ENCODE measurements around the gene UBE2J2.

UBE2J2 gene

DNA sequence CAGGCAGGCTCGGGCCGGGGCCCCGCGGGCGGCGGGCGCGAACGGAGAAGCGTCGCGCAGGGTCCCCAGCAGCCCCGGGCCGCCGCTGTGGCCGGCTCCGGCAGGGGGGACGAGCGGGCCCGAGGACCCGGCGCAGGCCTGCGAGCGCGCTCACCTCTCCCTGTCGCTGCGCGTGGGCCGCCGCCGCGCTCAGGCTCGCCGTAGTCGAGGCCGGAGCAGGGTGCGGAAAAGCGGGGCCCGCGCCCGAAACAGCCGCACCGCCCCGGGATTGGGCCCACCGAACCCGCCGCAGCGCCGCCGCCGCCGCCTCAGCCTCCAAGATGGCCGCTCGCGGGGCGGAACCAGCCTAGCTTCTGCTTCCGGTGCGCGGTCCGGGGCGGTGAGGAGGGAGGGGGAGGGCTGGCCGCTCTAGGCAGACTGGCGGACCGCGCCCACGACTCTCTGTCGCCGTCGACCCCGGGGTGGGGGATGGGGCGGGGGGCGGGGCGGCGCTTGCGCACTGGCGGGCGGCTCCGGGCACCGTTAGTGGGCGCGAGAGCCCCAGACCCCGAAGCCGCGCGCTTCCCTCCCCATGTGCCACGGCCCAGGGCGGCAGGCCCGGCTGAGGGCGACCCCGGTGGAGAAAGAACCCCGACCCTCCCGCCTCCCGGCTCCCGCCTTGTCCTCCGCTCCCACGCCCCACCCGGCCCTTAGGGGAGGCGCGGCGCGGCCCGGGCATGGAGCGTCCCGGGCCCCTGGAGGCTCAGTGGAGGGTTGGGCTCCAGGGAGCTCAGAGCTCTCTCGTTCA is at the start of gene UBE2J2:
Gene UBE2J2, minus strand, starts transcription at position 343 of the 787 bp plus-strand sequence. CDS start 5,862 bp downstream, outside the sequence.
- peaks cover 10% of the 10 kb centered on the region for H3K36me3 ChIP-seq (replicated peaks; ENCODE audit: low read depth, low read length)
- peak within 1 kb of the TSS; percentile 98 for H3K4me2 ChIP-seq (ENCODE audit: low read length)
- H3K9ac ChIP-seq (ENCODE audit: low read length) = peak within 1 kb of the TSS; percentile 85
- H3K9me3 ChIP-seq (ENCODE audit: insufficient read depth, low read length) = no peaks in the 10 kb centered on the region
- peaks cover 30% of the 10 kb centered on the region for H4K20me1 ChIP-seq (ENCODE audit: insufficient read depth, low read length)
- no peaks in the 10 kb centered on the region for H3K27me3 ChIP-seq (ENCODE audit: low read depth, low read length)
- no peak for TF ChIP-seq EZH2phosphoT487 (IDR thresholded peaks at IDR 0.05; ENCODE audit: low read depth)
- H3K79me2 ChIP-seq (ENCODE audit: low read length) = peaks cover 49% of the 10 kb centered on the region
- peak within 1 kb of the TSS; percentile 25; the same call in 1 of the 2 replicates for H3K27ac ChIP-seq (ENCODE audit: low read length)
- H2AFZ ChIP-seq (ENCODE audit: low read depth, low read length) = peak within 1 kb of the TSS; percentile 62; the same call in 1 of the 2 replicates
- peaks cover 19% of the 10 kb centered on the region for H3K4me1 ChIP-seq (ENCODE audit: low read length)
- H3K4me3 ChIP-seq (ENCODE audit: low read length) = peak within 1 kb of the TSS; percentile 98

DNA sequence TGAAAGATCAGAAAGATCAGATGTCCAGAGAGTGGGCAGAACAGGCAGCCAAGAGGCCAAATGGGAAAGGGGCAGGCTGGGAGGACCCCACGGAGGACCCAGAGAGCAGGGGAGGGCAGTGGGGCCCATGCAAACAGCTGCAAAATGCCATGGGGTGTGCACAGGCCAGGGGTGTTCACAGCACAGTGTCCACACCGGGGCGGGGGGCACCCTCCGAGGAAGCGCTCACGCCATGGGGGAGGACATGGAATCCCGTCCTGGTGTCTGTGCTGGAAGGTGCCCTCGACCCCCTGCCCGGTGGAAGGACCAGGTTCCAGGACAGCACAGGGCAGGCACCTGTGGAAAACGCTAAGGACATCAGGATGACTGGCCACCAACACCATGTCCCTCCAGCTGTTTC is 49.3 kb upstream of the UBE2J2 start:
- Histone ChIP-seq H3K27me3 (ENCODE audit: low read depth, low read length) (no peaks in the 10 kb centered on the region), H2AFZ (ENCODE audit: low read depth, low read length) (no peak overlapping the region), H3K27ac (ENCODE audit: low read length) (no peak overlapping the region), H3K4me2 (ENCODE audit: low read length) (peak overlapping the region; percentile 36), H3K4me3 (ENCODE audit: low read length) (no peak overlapping the region), H3K9me3 (ENCODE audit: insufficient read depth, low read length) (no peaks in the 10 kb centered on the region), H4K20me1 (ENCODE audit: insufficient read depth, low read length) (peaks cover 30% of the 10 kb centered on the region), H3K4me1 (ENCODE audit: low read length) (peaks cover 15% of the 10 kb centered on the region), H3K9ac (ENCODE audit: low read length) (no peak overlapping the region), H3K36me3 (replicated peaks; ENCODE audit: low read depth, low read length) (peaks cover 8% of the 10 kb centered on the region), H3K79me2 (ENCODE audit: low read length) (peaks cover 64% of the 10 kb centered on the region)
- TF ChIP-seq, protein P1, sequence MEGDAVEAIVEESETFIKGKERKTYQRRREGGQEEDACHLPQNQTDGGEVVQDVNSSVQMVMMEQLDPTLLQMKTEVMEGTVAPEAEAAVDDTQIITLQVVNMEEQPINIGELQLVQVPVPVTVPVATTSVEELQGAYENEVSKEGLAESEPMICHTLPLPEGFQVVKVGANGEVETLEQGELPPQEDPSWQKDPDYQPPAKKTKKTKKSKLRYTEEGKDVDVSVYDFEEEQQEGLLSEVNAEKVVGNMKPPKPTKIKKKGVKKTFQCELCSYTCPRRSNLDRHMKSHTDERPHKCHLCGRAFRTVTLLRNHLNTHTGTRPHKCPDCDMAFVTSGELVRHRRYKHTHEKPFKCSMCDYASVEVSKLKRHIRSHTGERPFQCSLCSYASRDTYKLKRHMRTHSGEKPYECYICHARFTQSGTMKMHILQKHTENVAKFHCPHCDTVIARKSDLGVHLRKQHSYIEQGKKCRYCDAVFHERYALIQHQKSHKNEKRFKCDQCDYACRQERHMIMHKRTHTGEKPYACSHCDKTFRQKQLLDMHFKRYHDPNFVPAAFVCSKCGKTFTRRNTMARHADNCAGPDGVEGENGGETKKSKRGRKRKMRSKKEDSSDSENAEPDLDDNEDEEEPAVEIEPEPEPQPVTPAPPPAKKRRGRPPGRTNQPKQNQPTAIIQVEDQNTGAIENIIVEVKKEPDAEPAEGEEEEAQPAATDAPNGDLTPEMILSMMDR (IDR thresholded peaks at IDR 0.05; ENCODE audit: low read depth, low read length) = no peak
- no peak for TF ChIP-seq EZH2phosphoT487 (IDR thresholded peaks at IDR 0.05; ENCODE audit: low read depth)

DNA sequence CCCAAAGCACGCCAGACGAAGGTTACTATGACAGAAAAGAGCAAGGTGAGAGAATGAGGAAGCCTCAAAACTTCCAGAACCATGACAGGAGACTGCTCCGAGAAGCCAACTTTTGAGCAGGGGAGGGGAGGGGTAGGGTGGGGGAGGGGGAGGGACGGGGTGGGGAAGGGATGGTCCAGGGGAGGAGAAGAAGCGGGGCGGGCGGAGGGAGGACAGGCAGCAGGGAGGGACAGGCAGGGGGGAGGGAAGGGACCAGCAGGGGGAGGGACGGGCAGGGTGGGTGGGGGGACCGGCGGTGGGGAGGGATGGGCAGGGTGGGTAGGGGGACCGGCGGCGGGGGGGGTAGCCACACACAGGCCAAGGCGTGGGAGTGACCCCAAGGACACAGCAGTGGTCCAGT is 48.8 kb upstream of the UBE2J2 start:
- H3K36me3 ChIP-seq (replicated peaks; ENCODE audit: low read depth, low read length) = peaks cover 10% of the 10 kb centered on the region
- H3K79me2 ChIP-seq (ENCODE audit: low read length) = peaks cover 67% of the 10 kb centered on the region
- H4K20me1 ChIP-seq (ENCODE audit: insufficient read depth, low read length) = peaks cover 30% of the 10 kb centered on the region
- no peak overlapping the region for H3K4me2 ChIP-seq (ENCODE audit: low read length)
- H3K4me1 ChIP-seq (ENCODE audit: low read length) = peaks cover 15% of the 10 kb centered on the region
- H3K9ac ChIP-seq (ENCODE audit: low read length) = no peak overlapping the region
- TF ChIP-seq, protein P1 (IDR thresholded peaks at IDR 0.05; ENCODE audit: low read depth, low read length) = no peak
- no peak for TF ChIP-seq EZH2phosphoT487 (IDR thresholded peaks at IDR 0.05; ENCODE audit: low read depth)
- H3K27me3 ChIP-seq (ENCODE audit: low read depth, low read length) = no peaks in the 10 kb centered on the region
- no peak overlapping the region for H3K27ac ChIP-seq (ENCODE audit: low read length)
- no peaks in the 10 kb centered on the region for H3K9me3 ChIP-seq (ENCODE audit: insufficient read depth, low read length)
- H2AFZ ChIP-seq (ENCODE audit: low read depth, low read length) = no peak overlapping the region
- H3K4me3 ChIP-seq (ENCODE audit: low read length) = no peak overlapping the region

DNA sequence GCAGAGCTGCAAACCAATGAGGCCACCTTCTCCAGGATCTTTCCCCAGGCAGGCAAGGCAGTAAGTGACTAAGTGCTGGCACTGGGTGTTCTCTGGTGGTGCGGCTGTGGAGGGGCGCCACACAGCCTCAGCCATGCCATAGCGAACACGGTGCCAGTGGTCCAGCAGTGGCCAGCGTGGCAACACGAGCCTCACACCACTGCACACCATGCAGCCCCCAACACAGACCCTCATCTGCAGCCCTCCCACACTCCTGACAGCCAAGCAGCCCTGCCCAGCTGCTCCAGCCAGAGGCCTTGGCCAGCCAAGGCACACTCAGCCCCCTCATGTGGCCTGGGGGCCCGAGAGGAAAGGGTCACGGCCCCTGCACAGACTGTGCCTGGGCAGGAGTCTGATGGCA is 47.8 kb upstream of the UBE2J2 start:
- Histone ChIP-seq H3K79me2 (ENCODE audit: low read length) (peaks cover 69% of the 10 kb centered on the region), H3K9me3 (ENCODE audit: insufficient read depth, low read length) (no peaks in the 10 kb centered on the region), H3K36me3 (replicated peaks; ENCODE audit: low read depth, low read length) (peaks cover 12% of the 10 kb centered on the region), H3K27ac (ENCODE audit: low read length) (no peak overlapping the region), H2AFZ (ENCODE audit: low read depth, low read length) (no peak overlapping the region), H3K9ac (ENCODE audit: low read length) (no peak overlapping the region), H3K4me3 (ENCODE audit: low read length) (no peak overlapping the region), H3K27me3 (ENCODE audit: low read depth, low read length) (no peaks in the 10 kb centered on the region), H4K20me1 (ENCODE audit: insufficient read depth, low read length) (peaks cover 30% of the 10 kb centered on the region), H3K4me1 (ENCODE audit: low read length) (peaks cover 15% of the 10 kb centered on the region), H3K4me2 (ENCODE audit: low read length) (no peak overlapping the region)
- TF ChIP-seq, protein P1 (IDR thresholded peaks at IDR 0.05; ENCODE audit: low read depth, low read length) = no peak
- TF ChIP-seq EZH2phosphoT487 (IDR thresholded peaks at IDR 0.05; ENCODE audit: low read depth) = no peak

Measured in OCI-LY3 (cell line).